K562 (cell line): ENCODE measurements around the gene ADGRB3. TPM values are rescaled to one million over a fixed set of nuclear protein-coding genes. Genes with fewer than 3 reads are reported as not detected.
A peak's percentile ranks its signal among the peaks of the same experiment; 100 is the strongest.

Experiments used
- ATAC-seq: fragments of 200-7000 bp; cut with Tn5 transposase; 3 replicates; pipeline ENCODE4 v1.9.1; 2020; ENCODE audit warnings: moderate library complexity
- BruUV-seq: library from RNA; stranded (reverse); fragments of 400-500 nt; replicated peaks from 2 replicates; lab custom pipeline; 2021; lab: Mats Ljungman, UMichigan
- CTCF ChIA-PET: fragments of 300-600 bp; formaldehyde crosslinking; extraction: SDS; loops from one replicate; lab custom pipeline; 2021; ENCODE audit warnings: low intra/inter-chr PET ratio; lab: Yijun Ruan, JAX
- POLR2A ChIA-PET: fragments of 300-600, 350-650 bp; sonication (Branson Sonifier 250); formaldehyde crosslinking; extraction: SDS; loops from one replicate; lab custom pipeline; 2021; ENCODE audit warnings: antibody characterized with exemption, inconsistent platforms; lab: Yijun Ruan, JAX
- DNase-seq, 4 experiments: peaks; one replicate each; pipeline versions ENCODE4 v3.0.0 to v3.0.0-alpha.2; 2011 to 2018; ENCODE audit warnings: low spot score in 3 of 4, mixed read lengths in 3 of 4; ENCODE audit errors: extremely low read depth in 1 of 4
- FAIRE-seq: peaks from 2 replicates; lab custom pipeline; 2011; peaks lifted over from hg19 to GRCh38; lab: Jason Lieb, UNC
- H2AFZ ChIP-seq: 2 replicates; pipeline ENCODE4 v1.6.0; 2011; ENCODE audit warnings: low read depth, low read length, control low read depth, inconsistent platforms
- H3K27ac ChIP-seq: fragments of 200-600 bp; 3 replicates; pipeline ENCODE4 v1.8.0; 2011; ENCODE audit warnings: low read depth, mild to moderate bottlenecking, control low read depth, inconsistent platforms, low read length, moderate library complexity, mixed read lengths; ENCODE audit errors: extremely low read depth
- H3K27me3 ChIP-seq, 2 experiments: fragments of 300-600 bp in 1 of 2; 2 replicates in 1 of 2; 3 replicates in 1 of 2; pipeline versions ENCODE4 v1.6.0 to v1.8.0; 2011; ENCODE audit warnings: inconsistent platforms in 2 of 2, low read length in 2 of 2, mild to moderate bottlenecking in 1 of 2, mixed read lengths in 1 of 2, moderate library complexity in 1 of 2; ENCODE audit not compliant: control insufficient read depth in 2 of 2, insufficient read depth in 2 of 2
- H3K36me3 ChIP-seq: fragments of 300-600 bp; 3 replicates; pipeline ENCODE4 v1.8.0; 2011; ENCODE audit warnings: mild to moderate bottlenecking, low read length, inconsistent platforms; ENCODE audit not compliant: control insufficient read depth, insufficient read depth
- H3K4me1 ChIP-seq, 2 experiments: fragments of 200-600 bp in 1 of 2; replicated peaks in 1 of 2; 2 replicates in 1 of 2; 3 replicates in 1 of 2; pipeline versions ENCODE4 v1.5.1 to v1.8.0; 2011; ENCODE audit warnings: inconsistent platforms in 2 of 2, low read length in 2 of 2, mild to moderate bottlenecking in 1 of 2, mixed read lengths in 1 of 2, moderate library complexity in 1 of 2; ENCODE audit not compliant: control insufficient read depth in 2 of 2, insufficient read depth in 2 of 2
- H3K4me2 ChIP-seq: 2 replicates; pipeline ENCODE4 v1.6.1; 2011; ENCODE audit warnings: low read length, control low read depth, inconsistent platforms, mixed read lengths; ENCODE audit not compliant: insufficient read depth
- H3K4me3 ChIP-seq: fragments of 200-600 bp; sonication (generic), shearing (Covaris generic); 2 replicates; pipeline ENCODE4 v1.5.1; 2016; ENCODE audit warnings: control low read depth, inconsistent platforms
- H3K79me2 ChIP-seq: fragments of 200-600 bp; 3 replicates; pipeline ENCODE4 v1.8.0; 2011; ENCODE audit warnings: low read length, inconsistent platforms; ENCODE audit not compliant: control insufficient read depth, insufficient read depth
- H3K9ac ChIP-seq, 2 experiments: 2 replicates each; pipeline versions ENCODE4 v1.6.0 to v1.6.1; 2011; ENCODE audit warnings: low read depth in 2 of 2, low read length in 2 of 2, control low read depth in 1 of 2, inconsistent platforms in 1 of 2, mild to moderate bottlenecking in 1 of 2, mixed read lengths in 1 of 2; ENCODE audit not compliant: insufficient read depth in 1 of 2
- H3K9me1 ChIP-seq: one replicate; pipeline ENCODE4 v1.6.0; 2011; ENCODE audit warnings: inconsistent platforms, mild to moderate bottlenecking, low read length, moderate library complexity; ENCODE audit not compliant: control insufficient read depth, insufficient read depth
- H3K9me3 ChIP-seq: replicated peaks from 2 replicates; pipeline ENCODE4 v1.5.1; 2011; ENCODE audit warnings: low read depth, low read length, inconsistent platforms; ENCODE audit not compliant: control insufficient read depth, insufficient read depth
- H4K20me1 ChIP-seq: replicated peaks from 2 replicates; pipeline ENCODE4 v1.6.1; 2011; ENCODE audit warnings: low read length, inconsistent platforms, mixed read lengths; ENCODE audit not compliant: control insufficient read depth, insufficient read depth
- C11orf30 ChIP-seq: fragments of 450-650 bp; IDR thresholded peaks from 2 replicates; pipeline ENCODE4 v1.6.1; 2016; ENCODE audit warnings: low read depth, mild to moderate bottlenecking
- CEBPG ChIP-seq, 3 experiments: fragments of 200-800 bp in 1 of 3; sonication (Bioruptor generic) in 1 of 3; sonication (generic) in 1 of 3; formaldehyde crosslinking in 1 of 3; IDR thresholded peaks in 2 of 3; conservative IDR thresholded peaks in 1 of 3; 2 replicates each; pipeline versions ENCODE4 v1.6.1 to v1.8.0; 2016 to 2022; ENCODE audit warnings: missing compliant biosample characterization in 2 of 3, missing genetic modification characterization in 2 of 3, mild to moderate bottlenecking in 1 of 3, missing genetic modification reagents in 1 of 3
- HBP1 ChIP-seq: fragments of 450-650 bp; formaldehyde crosslinking; IDR thresholded peaks from 2 replicates; pipeline ENCODE4 v1.4.0; 2022; ENCODE audit warnings: missing genetic modification characterization
- MAFF ChIP-seq: IDR thresholded peaks from 2 replicates; pipeline ENCODE4 v1.6.1; 2012; ENCODE audit warnings: low read length, improper control_type of control experiment
- MAFG ChIP-seq: fragments of 450-650 bp; conservative IDR thresholded peaks from 2 replicates; pipeline ENCODE4 v1.6.1; 2016; ENCODE audit warnings: missing genetic modification characterization, missing compliant biosample characterization
- MAFK ChIP-seq: IDR thresholded peaks from 2 replicates; pipeline ENCODE4 v1.6.1; 2011; ENCODE audit warnings: low read length, improper control_type of control experiment
- NCOA6 ChIP-seq: fragments of 450-650 bp; IDR thresholded peaks from 2 replicates; pipeline ENCODE4 v1.6.1; 2017; ENCODE audit warnings: mild to moderate bottlenecking
- PHB2 ChIP-seq: fragments of 450-650 bp; IDR thresholded peaks from 2 replicates; pipeline ENCODE4 v1.6.1; 2017; ENCODE audit warnings: low read depth
- SRSF1 ChIP-seq: fragments of 200-400 bp; formaldehyde crosslinking; IDR thresholded peaks from 2 replicates; pipeline ENCODE4 v1.6.1; 2017; ENCODE audit warnings: mild to moderate bottlenecking, low read depth, low read length, moderate library complexity
- ZNF316 ChIP-seq: fragments of 450-650 bp; IDR thresholded peaks from 2 replicates; pipeline ENCODE4 v1.6.1; 2016
- WGBS: fragments of 100-300 bp; shearing (Covaris generic); methylation state at CpG from one replicate; pipeline ENCODE4 v1.1.6; 2016; ENCODE audit warnings: low coverage, mixed read lengths; ENCODE audit not compliant: insufficient coverage; ENCODE audit errors: missing lambda C conversion rate; 5-methylcytosine and 5-hydroxymethylcytosine counted together
- in situ Hi-C: fragments of 300-500 bp; cut with MboI; formaldehyde crosslinking; loops from 4 replicates; pipeline ENCODE4 v1.15.0; 2018; ENCODE audit warnings: inconsistent platforms, mixed read lengths
- intact Hi-C: fragments of 100-400 bp; cut with micrococcal nuclease; formaldehyde crosslinking; loops from 2 replicates; pipeline ENCODE4 v1.14.2; 2022
- polyA plus RNA-seq, 8 experiments: library from polyadenylated mRNA; depleted of rRNA in 4 of 8; stranded (reverse) in 5 of 8; unstranded in 3 of 8; fragments of >200 nt; fragmentation: Nextera tagmentation in 2 of 8; fragmentation: Illumina TruSeq in 1 of 8; extraction: Ambion mirVana in 2 of 8; extraction: Trizol in 1 of 8; gene quantifications; 2 replicates each; pipeline versions ENCODE4 v1.2.1 to v1.2.3, GENCODE V29; 2011 to 2014; ENCODE audit warnings: inconsistent platforms in 1 of 8, missing spikeins in 1 of 8
- total RNA-seq, 7 experiments: library from RNA; depleted of rRNA in 6 of 7; stranded (reverse); fragments of >200 nt in 6 of 7; fragmentation: Illumina TruSeq in 2 of 7; extraction: Trizol in 2 of 7; gene quantifications; 2 replicates each; pipeline versions ENCODE4 v1.2.1 to v1.2.3, GENCODE V29; 2011 to 2021; ENCODE audit warnings: low replicate concordance in 1 of 7

The ADGRB3 gene
- total and polyA plus RNA-seq, 9 of the 15 experiments (the other 6 are each of a cell fraction or from before 2014, with no cell fraction given): 0.90 to 7.8 (median 2.4) TPM

GRCh38 chr6:69303382-69303781 lies 668.3 kb downstream of the ADGRB3 start:
- Histone ChIP-seq H3K27me3 (no peaks in the 10 kb centered on the region), H2AFZ (no peak overlapping the region), H3K4me1 (no peaks in the 10 kb centered on the region), H3K9me3 (no peaks in the 10 kb centered on the region), H3K79me2 (no peaks in the 10 kb centered on the region), H3K9me1 (no peaks in the 10 kb centered on the region), H3K9ac (no peak overlapping the region), H3K27ac (no peak overlapping the region), H3K4me3 (no peak overlapping the region), H4K20me1 (no peaks in the 10 kb centered on the region), H3K4me2 (no peak overlapping the region), H3K36me3 (no peaks in the 10 kb centered on the region)
- WGBS: 0% methylated on average over 2 of the region's 2 CpGs
- no TSS peak for BruUV-seq
- DNase-seq (no peak), ATAC-seq (no peak), FAIRE-seq (no peak)
- intact Hi-C loops: no loop called here
- in situ Hi-C loops: no loop called here
- ChIA-PET POLR2A (no interaction called here), CTCF (no interaction called here)
- TF ChIP-seq C11orf30: peak; percentile 15; the same call in 1 of the 2 replicates
- TF ChIP-seq ZNF316: 0 out of 2 replicates have a peak, but pooled peaks have one; percentile 23
- no peak for TF ChIP-seq HBP1 (CRISPR knock-in tag)
- TF ChIP-seq MAFG (tag): peak; percentile 35; the same call in 1 of the 2 replicates
- no peak for TF ChIP-seq PHB2
- 0 out of 2 replicates have a peak, but pooled peaks have one; percentile 12 for TF ChIP-seq MAFK
- no peak for TF ChIP-seq CEBPG (CRISPR knock-in tag; IDR thresholded peaks at IDR 0.05)
- TF ChIP-seq CEBPG (tag; conservative IDR thresholded peaks at IDR 0.05 in 1 of 2, IDR thresholded peaks at IDR 0.05 in 1 of 2): no peak
- no peak for TF ChIP-seq NCOA6
- 0 out of 2 replicates have a peak, but pooled peaks have one; percentile 26 for TF ChIP-seq MAFF
- TF ChIP-seq SRSF1: no peak
